ENCODE measurements around the gene OLIG2. TPM values are rescaled to one million over a fixed set of nuclear protein-coding genes. Genes with fewer than 3 reads are reported as not detected.
A peak's percentile ranks its signal among the peaks of the same experiment; 100 is the strongest.

Gene OLIG2
- not detected for total RNA-seq

DNA sequence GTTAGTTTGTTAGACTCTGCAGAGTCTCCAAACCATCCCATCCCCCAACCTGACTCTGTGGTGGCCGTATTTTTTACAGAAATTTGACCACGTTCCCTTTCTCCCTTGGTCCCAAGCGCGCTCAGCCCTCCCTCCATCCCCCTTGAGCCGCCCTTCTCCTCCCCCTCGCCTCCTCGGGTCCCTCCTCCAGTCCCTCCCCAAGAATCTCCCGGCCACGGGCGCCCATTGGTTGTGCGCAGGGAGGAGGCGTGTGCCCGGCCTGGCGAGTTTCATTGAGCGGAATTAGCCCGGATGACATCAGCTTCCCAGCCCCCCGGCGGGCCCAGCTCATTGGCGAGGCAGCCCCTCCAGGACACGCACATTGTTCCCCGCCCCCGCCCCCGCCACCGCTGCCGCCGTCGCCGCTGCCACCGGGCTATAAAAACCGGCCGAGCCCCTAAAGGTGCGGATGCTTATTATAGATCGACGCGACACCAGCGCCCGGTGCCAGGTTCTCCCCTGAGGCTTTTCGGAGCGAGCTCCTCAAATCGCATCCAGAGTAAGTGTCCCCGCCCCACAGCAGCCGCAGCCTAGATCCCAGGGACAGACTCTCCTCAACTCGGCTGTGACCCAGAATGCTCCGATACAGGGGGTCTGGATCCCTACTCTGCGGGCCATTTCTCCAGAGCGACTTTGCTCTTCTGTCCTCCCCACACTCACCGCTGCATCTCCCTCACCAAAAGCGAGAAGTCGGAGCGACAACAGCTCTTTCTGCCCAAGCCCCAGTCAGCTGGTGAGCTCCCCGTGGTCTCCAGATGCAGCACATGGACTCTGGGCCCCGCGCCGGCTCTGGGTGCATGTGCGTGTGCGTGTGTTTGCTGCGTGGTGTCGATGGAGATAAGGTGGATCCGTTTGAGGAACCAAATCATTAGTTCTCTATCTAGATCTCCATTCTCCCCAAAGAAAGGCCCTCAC lies at the start of gene OLIG2:
OLIG2 (plus strand) TSS at position 447 of the 954 bp plus-strand sequence. CDS start 928 bp downstream, outside the sequence.
- ATAC-seq = peak in 1 of 2 donors; percentile 53
- Mint-ChIP-seq H3K9me3 (no peaks in the 10 kb centered on the region), H3K36me3 (peaks cover 0 to 26% of the 10 kb centered on the region in 2 donors), H3K27ac (peak within 1 kb of the TSS in 1 of 2 donors; percentile 55)
- DNase-seq (ENCODE audit: low spot score in 2 of 2) = peak in 1 of 2 donors; percentile 33

DNA sequence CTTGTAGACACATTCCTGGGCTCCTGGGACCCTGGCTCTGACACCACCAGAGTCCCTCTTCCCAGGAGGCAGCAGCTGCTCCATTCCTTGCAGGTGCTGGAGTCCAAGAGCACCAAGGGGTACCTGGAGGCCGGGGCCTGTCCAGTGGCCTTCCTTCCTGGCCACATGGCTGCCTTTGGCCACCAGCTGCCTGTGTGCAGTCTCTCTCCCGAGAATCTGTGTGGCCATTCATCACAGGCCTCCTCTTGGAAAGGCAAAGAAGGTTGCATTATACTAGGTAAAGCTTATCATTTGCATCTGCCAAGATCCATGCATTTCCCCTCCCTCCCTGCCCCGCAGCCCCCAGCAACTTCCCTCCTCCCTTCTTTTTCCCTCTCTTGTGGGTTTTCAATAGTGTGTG lies 48.9 kb upstream of the OLIG2 start:
- H3K27ac Mint-ChIP-seq = no peak overlapping the region
- no peaks in the 10 kb centered on the region for H3K9me3 Mint-ChIP-seq
- no peak for ATAC-seq
- H3K36me3 Mint-ChIP-seq = no peaks in the 10 kb centered on the region
- DNase-seq (ENCODE audit: low spot score in 2 of 2) = no peak

DNA sequence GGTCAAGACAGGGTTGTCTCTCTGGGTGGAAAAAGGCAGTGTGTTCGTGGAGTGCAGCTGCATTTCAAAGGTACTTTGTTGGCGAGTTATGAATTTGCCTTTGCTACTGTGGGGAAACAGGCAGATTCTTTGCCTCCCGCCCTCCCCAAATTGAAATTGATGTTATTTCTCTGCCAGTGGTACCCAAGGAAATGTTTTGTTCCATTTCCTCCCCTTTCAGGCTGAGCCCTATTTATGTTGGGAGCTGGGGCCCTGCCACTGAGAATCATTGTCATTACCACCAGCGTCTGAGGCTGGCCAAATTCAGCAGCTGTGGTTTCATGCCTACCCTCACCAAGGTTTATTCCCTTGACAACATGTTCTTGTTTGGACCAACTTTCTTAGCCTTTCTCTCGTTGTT lies 48.5 kb upstream of the OLIG2 start:
- Mint-ChIP-seq H3K9me3 (no peaks in the 10 kb centered on the region), H3K36me3 (no peaks in the 10 kb centered on the region), H3K27ac (no peak overlapping the region)
- DNase-seq (ENCODE audit: low spot score in 2 of 2) = no peak
- no peak for ATAC-seq

DNA sequence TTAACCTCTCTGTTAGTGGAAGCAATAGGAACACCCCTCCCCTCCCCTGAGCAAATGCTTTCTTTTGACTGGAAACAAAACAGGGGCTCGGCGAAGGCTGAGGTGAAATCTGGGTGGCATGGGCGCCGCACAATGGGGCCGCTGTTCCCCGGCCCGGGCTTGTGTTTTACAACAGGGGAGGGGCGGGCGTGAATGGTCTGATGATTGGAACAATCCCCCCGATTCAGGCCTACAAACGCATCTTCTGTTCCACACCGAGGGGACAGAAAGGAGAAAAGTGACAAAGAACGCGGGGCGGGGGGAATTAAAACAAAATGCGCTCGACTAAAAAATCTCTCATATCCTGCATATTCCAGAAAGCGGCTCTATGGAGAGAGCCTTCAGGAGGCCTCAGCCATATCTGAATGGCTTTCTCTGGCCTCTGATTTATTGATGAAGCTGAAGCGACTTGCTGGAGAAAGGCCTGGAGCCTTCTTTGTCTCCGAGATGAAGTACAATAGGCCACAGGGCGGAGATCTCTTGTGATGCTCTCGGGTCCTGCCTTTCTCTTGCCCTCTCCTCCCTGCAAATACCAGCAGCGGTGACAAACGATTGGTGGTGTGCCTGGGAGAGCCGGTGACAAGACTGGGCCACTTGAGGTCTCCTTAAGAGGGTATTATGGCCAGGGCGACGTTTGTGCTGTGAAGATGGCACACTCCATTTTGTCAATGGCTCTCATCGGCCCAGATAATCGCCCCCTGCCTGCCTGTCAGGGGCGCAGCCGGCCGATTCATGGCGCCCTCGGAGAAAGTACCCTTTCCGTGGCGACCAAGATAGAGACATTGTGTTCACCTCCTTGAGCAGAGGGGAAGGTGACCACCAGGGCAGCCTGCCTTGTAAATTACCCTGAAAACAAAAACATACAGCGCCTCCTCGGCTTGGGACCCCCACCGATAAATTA lies 47.1 kb upstream of the OLIG2 start:
- no peaks in the 10 kb centered on the region for H3K9me3 Mint-ChIP-seq
- ATAC-seq (no peak), DNase-seq (ENCODE audit: low spot score in 2 of 2) (no peak)
- H3K27ac Mint-ChIP-seq = no peak overlapping the region
- H3K36me3 Mint-ChIP-seq = no peaks in the 10 kb centered on the region

DNA sequence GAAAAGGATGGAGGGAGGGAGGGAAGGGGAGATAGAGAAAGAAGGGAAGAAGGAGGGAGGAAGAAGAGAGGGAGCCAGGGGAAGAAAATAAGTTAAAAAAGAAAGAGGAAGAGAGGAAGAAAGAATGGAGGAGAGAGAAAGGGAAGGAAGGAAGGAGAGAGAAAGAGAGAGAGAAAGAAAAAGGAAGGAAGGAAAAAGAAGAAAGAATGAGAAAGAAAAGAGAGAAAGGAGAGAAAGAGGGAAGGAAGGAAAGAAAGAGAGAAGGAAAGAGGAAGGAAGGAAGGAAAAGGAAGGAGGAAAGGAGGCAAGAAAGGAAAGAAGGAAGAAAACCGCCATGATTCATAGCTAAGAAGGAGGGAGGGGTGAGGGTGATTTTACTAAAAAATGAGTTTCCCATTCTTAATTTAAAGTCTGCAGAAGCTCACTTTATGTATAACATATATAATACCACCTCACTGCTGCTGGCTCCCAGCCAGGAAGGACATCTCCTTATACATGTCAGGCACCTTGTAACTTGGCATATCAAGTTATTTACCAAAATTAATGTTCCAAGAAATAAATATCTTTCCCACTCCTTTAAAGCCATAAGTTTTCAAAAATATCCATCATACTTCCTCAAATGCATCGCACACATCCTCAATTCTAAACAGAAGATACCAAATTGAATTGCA lies 46.0 kb upstream of the OLIG2 start:
- H3K27ac Mint-ChIP-seq = no peak overlapping the region
- ATAC-seq (no peak), DNase-seq (ENCODE audit: low spot score in 2 of 2) (no peak)
- H3K36me3 Mint-ChIP-seq = no peaks in the 10 kb centered on the region
- no peaks in the 10 kb centered on the region for H3K9me3 Mint-ChIP-seq

DNA sequence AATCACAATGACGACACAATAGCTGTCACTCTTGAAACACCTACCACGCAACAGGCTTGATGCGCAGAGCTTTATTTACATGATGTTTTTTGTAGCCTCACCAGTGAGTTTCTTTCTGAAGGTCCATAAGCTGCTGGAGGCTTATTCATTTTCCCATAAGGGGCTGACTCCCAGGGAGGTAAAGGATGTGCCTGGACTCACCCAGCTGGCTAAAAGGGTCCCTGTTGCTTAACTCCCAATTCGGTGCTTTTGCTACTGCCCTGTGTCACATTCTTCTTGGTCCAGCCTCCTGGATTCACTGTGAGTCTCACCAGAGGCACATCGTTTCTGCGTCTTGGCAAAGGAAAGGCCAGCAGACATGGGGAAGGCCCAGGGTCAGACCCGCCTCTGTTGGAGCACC lies 44.6 kb upstream of the OLIG2 start:
- no peaks in the 10 kb centered on the region for H3K9me3 Mint-ChIP-seq
- no peak overlapping the region for H3K27ac Mint-ChIP-seq
- H3K36me3 Mint-ChIP-seq = no peaks in the 10 kb centered on the region
- ATAC-seq = no peak
- no peak for DNase-seq (ENCODE audit: low spot score in 2 of 2)

DNA sequence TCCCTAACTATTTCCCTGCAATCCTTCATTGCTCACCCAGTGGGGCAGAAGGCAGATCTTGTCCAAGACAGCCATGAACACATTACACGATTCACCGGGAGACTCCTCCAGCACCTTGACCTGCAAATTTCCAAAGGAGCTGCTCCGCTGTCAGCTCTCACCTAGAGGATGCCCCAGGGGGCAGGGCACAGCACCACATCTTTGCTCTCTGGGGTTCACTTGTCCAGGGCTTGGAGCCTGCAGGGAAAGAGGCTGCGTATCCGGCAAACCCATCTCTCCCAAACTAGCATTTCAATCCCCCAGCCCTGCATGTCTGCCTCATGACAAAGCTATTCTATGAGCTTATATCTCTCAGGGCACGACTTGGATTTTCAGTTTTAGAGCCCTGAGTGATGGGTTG lies 35.1 kb upstream of the OLIG2 start:
- no peaks in the 10 kb centered on the region for H3K9me3 Mint-ChIP-seq
- no peaks in the 10 kb centered on the region for H3K36me3 Mint-ChIP-seq
- ATAC-seq = no peak
- no peak for DNase-seq (ENCODE audit: low spot score in 2 of 2)
- no peak overlapping the region for H3K27ac Mint-ChIP-seq

DNA sequence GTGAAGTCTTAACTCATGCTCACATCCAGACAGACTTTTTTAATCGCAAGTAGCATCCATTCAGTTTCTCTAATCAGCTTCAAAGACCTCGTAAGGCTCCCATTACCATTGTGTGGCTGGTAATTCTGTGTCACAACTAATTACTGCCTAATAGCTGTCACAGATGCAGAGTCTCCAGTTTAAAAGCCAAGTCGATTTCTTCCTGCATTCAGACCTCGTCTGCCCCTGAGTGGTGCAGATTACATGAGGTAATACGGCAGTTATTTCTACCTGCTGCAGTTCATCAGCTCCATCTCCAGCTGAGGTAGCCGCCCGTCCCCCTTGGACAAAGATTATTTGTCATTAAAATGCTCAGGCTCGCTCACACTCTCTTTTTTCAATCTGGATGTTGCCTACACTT lies 34.4 kb upstream of the OLIG2 start:
- no peak for ATAC-seq
- H3K36me3 Mint-ChIP-seq = no peaks in the 10 kb centered on the region
- no peak overlapping the region for H3K27ac Mint-ChIP-seq
- H3K9me3 Mint-ChIP-seq = no peaks in the 10 kb centered on the region
- no peak for DNase-seq (ENCODE audit: low spot score in 2 of 2)

DNA sequence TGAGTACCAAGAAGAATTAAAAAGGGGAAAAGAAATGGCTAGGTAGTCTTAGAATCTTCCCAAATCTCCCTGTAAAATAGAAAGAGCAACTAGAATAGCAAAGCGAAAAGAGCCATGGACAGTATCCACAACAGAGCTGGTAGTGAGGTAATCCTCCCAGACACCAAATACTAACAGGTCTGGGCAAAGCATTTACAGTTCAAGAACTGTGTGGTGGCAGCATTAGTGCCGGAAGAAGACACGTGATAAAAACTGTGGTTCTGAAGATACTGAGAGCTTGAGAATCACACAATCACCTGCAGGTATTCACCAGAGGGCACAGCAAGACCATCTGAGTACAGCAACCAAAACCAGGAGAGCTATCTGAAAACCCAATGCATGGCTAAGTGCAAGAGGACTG lies 31.8 kb upstream of the OLIG2 start:
- H3K27ac Mint-ChIP-seq = peak overlapping the region in 1 of 2 donors; percentile 7
- no peaks in the 10 kb centered on the region for H3K9me3 Mint-ChIP-seq
- no peak for ATAC-seq
- no peak for DNase-seq (ENCODE audit: low spot score in 2 of 2)
- no peaks in the 10 kb centered on the region for H3K36me3 Mint-ChIP-seq

DNA sequence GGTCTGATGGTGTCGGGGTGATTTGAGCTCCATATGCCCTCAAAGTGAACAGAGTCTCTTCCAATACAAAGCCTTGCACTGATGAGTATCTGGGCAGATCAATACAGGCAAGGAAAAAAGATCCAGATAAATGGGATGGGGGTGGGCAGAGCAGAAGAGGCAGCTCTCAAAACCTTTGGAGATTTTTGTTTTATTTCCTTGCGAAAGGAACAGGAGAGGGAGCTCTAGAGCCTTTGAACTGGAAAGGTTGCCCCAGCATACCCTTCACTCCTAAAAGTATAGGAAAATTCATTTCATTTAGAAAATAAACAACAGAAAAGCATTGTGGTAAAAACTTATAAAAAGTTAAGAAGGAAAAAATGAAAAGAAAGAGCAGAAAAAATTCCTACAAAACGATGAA lies 31.4 kb upstream of the OLIG2 start:
- H3K27ac Mint-ChIP-seq = peak overlapping the region in 1 of 2 donors; percentile 7
- ATAC-seq (no peak), DNase-seq (ENCODE audit: low spot score in 2 of 2) (no peak)
- H3K36me3 Mint-ChIP-seq = no peaks in the 10 kb centered on the region
- no peaks in the 10 kb centered on the region for H3K9me3 Mint-ChIP-seq

DNA sequence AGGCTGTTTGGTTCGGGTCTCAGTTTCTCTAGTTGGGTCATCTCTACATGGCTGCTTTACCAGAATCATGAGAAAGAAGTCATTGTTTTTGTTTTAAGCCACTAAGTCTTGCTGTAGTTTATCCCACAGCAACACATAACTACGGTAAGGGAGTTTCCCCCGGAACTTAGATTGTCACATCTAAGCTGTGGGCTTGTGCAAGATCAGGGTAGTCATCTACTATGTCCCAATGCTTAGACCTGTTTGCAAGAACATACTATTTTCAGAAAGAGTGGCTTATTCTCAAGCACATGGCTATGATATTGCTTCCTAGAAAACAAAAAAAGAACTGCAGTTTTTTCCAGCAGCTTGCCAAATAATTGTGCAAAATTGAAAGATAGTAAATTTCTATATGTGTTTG lies 18.0 kb upstream of the OLIG2 start:
- no peaks in the 10 kb centered on the region for H3K36me3 Mint-ChIP-seq
- peaks cover 0 to 4% of the 10 kb centered on the region in 2 donors for H3K9me3 Mint-ChIP-seq
- no peak overlapping the region for H3K27ac Mint-ChIP-seq
- no peak for ATAC-seq
- no peak for DNase-seq (ENCODE audit: low spot score in 2 of 2)

DNA sequence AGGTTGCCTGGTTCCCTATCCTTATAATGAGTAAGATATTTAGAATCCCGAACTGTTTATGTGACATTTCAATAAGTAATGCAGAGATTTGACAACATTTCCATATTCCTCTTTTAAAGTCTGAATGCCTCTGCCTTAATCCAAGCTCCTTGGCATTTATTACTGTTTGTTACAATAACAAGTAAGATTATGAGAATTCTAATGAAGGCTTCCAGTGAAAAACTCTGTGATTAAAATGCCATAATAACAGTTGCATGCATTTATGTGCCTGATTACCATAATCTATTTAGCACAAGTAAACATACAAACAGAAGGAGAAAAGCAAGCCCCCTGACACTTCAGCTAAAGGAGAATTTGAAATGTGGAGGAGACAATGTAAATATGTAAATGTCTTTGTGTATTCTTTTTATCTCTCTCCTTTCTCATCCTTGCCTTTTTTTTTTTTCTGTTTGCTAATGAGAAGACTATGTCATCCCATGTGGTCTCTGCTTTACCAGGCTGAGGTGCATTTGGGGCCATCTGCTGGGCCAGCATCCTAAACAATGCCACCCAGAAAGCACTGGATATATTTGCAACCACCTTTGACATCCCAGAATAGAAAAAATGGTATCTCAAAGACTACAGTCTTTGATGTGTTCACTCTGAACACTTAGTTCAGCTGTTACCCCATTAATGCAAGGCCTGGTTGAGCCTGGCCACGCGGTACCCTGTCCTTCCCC lies 17.2 kb upstream of the OLIG2 start:
- DNase-seq (ENCODE audit: low spot score in 2 of 2) (no peak), ATAC-seq (no peak)
- peaks cover 0 to 4% of the 10 kb centered on the region in 2 donors for H3K9me3 Mint-ChIP-seq
- no peaks in the 10 kb centered on the region for H3K36me3 Mint-ChIP-seq
- H3K27ac Mint-ChIP-seq = no peak overlapping the region

DNA sequence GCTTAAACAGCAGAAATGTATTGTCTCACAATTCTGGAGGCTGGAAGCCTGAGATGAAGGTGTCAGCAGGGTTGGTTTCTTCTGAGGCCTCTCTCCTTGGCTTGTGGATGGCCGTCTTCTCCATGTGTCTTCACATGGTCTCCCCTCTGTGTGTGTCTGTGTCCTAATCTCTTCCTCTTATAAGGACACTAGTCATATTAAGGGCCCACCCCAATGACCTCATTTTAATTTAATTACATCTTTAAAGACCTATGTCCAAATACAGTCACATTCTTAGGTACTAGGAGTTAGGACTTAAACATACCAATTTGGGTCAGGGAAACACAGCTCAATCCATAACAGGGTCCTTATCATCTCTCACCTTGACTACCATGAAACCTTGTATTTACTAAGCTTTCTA lies 14.8 kb upstream of the OLIG2 start:
- no peak for DNase-seq (ENCODE audit: low spot score in 2 of 2)
- no peaks in the 10 kb centered on the region for H3K36me3 Mint-ChIP-seq
- ATAC-seq = no peak
- no peak overlapping the region for H3K27ac Mint-ChIP-seq
- peaks cover 0 to 4% of the 10 kb centered on the region in 2 donors for H3K9me3 Mint-ChIP-seq

DNA sequence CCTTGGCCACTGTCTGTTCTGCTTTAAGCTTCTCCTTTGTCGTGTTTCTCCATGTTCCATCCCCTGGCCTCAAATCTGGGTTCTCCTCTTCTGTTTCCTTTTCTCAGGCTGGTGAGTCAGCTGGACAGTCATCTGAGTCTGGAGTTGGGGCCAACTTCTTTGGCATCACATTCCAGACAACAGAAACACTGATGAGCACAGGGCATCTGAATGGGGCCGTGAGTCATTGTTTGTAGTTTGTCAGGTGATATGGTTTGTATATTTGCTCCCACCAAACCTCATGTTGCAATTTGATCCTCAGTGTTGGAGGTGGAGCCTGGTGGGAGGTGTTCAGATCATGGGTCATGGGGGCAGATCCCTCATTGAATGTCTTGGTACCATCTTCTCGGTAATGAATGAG lies 14.3 kb upstream of the OLIG2 start:
- no peak overlapping the region for H3K27ac Mint-ChIP-seq
- no peak for ATAC-seq
- H3K36me3 Mint-ChIP-seq = no peaks in the 10 kb centered on the region
- peaks cover 0 to 4% of the 10 kb centered on the region in 2 donors for H3K9me3 Mint-ChIP-seq
- DNase-seq (ENCODE audit: low spot score in 2 of 2) = no peak

DNA sequence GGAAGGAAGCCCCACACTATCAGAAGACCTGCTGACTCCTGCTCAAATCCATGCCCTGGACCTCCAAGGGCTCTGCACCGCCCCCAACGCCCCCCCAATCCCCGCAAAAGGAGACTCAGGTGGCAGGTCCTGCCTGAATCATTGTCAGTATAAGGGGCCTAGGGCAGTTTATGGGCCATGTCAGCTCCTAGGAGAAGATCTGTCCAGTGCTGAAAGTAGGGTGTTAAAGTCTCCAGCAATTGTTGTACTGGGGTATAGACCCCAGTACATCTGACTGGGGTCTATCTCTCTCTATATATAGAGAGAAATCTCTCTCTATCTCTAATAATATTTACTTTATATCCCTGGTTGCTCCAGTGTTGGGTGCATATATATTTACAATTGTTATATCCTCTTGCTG lies 12.1 kb upstream of the OLIG2 start:
- Mint-ChIP-seq H3K9me3 (peaks cover 0 to 4% of the 10 kb centered on the region in 2 donors), H3K36me3 (peaks cover 0 to 2% of the 10 kb centered on the region in 2 donors), H3K27ac (no peak overlapping the region)
- ATAC-seq (no peak), DNase-seq (ENCODE audit: low spot score in 2 of 2) (no peak)

DNA sequence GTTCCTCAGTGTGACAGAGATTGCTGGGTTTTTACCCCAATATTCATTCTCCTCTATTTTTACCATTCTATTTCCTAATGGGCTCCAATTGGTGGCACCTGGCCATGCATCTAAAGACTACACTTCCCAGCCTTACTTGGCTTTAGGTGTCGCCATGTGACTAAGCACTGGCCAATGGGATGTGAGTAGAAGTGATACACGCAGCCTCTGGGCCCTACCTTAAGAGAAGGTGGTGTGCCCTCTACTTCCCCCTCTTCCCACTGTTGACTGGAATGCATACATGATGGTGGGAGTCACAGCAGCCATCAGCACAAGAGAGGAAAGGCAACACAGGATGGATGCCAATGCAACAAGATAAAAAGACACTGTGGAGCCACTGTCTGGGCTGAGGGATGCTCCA lies 11.4 kb upstream of the OLIG2 start:
- Mint-ChIP-seq H3K27ac (no peak overlapping the region), H3K9me3 (peaks cover 0 to 4% of the 10 kb centered on the region in 2 donors), H3K36me3 (peaks cover 0 to 6% of the 10 kb centered on the region in 2 donors)
- DNase-seq (ENCODE audit: low spot score in 2 of 2) (no peak), ATAC-seq (no peak)
